ENCODE results near the gene SUPT5H. TPM values are rescaled to one million over a fixed set of nuclear protein-coding genes. Genes with fewer than 3 reads are reported as not detected.

The SUPT5H gene
- total and polyA plus RNA-seq, 2 of the 13 experiments (the other 11 are each of a cell fraction or from before 2014, with no cell fraction given): 48.2 to 51.7 TPM

GRCh38 chr19:39438270-39438934, 7.0 kb upstream of the SUPT5H start (continued):
- TF ChIP-seq TSC22D2 (CRISPR knock-in tag; IDR thresholded peaks at IDR 0.05; ENCODE audit: borderline replicate concordance) (no peak), MXI1 (IDR thresholded peaks at IDR 0.05; ENCODE audit: borderline replicate concordance, low read depth, low read length) (no peak), ZNF607 (CRISPR knock-in tag; IDR thresholded peaks at IDR 0.05; ENCODE audit: borderline replicate concordance) (no peak), ZBTB2 (CRISPR knock-in tag; IDR thresholded peaks at IDR 0.05; ENCODE audit: low read depth) (no peak), ZNF737 (CRISPR knock-in tag; IDR thresholded peaks at IDR 0.05; ENCODE audit: borderline replicate concordance) (no peak), ZSCAN31 (CRISPR knock-in tag; IDR thresholded peaks at IDR 0.05; ENCODE audit: low read depth) (no peak), ZNF33B (CRISPR knock-in tag; IDR thresholded peaks at IDR 0.05) (no peak), RARA (CRISPR knock-in tag; IDR thresholded peaks at IDR 0.05) (no peak), ZNF577 (CRISPR knock-in tag; IDR thresholded peaks at IDR 0.05; ENCODE audit: borderline replicate concordance, low read depth) (no peak), NCOA1 (CRISPR knock-in tag; IDR thresholded peaks at IDR 0.05) (no peak), BCL6 (CRISPR knock-in tag; IDR thresholded peaks at IDR 0.05) (no peak), GMEB2 (CRISPR knock-in tag; IDR thresholded peaks at IDR 0.05; ENCODE audit: low read depth) (no peak), ATF7-NPFF (CRISPR knock-in tag; IDR thresholded peaks at IDR 0.05; ENCODE audit: low read depth) (no peak), ZNF414 (CRISPR knock-in tag; IDR thresholded peaks at IDR 0.05) (no peak), FOXP1 (IDR thresholded peaks at IDR 0.05) (no peak), FOXP1 (CRISPR knock-in tag; IDR thresholded peaks at IDR 0.05) (no peak), TBX3 (IDR thresholded peaks at IDR 0.05; ENCODE audit: borderline replicate concordance) (no peak), ZNF691 (CRISPR knock-in tag; IDR thresholded peaks at IDR 0.05; ENCODE audit: borderline replicate concordance, low read depth) (no peak), ATF3 (CRISPR knock-in tag; IDR thresholded peaks at IDR 0.05) (peak; percentile 88), ZNF619 (CRISPR knock-in tag; IDR thresholded peaks at IDR 0.05) (no peak), RBM39 (IDR thresholded peaks at IDR 0.05; ENCODE audit: low read depth, low read length, poor library complexity, severe bottlenecking) (no peak), KLF9 (CRISPR knock-in tag; IDR thresholded peaks at IDR 0.05; ENCODE audit: low read depth) (no peak), ATF6 (CRISPR knock-in tag; conservative IDR thresholded peaks at IDR 0.05) (no peak), ZNF775 (CRISPR knock-in tag; IDR thresholded peaks at IDR 0.05; ENCODE audit: borderline replicate concordance) (no peak)
